IMR-90 (cell line): ENCODE results near the gene TXNDC11. TPM values are rescaled to one million over a fixed set of nuclear protein-coding genes. Genes with fewer than 3 reads are reported as not detected.

Experiments
- ATAC-seq: fragments of 200-7000 bp; cut with Tn5 transposase; 2 replicates; pipeline ENCODE4 v1.9.1; 2020; ENCODE audit warnings: low read depth, mild to moderate bottlenecking, moderate library complexity
- BruUV-seq: library from RNA; stranded (reverse); fragments of 400-500 nt; replicated peaks from 2 replicates; lab custom pipeline; 2021; lab: Mats Ljungman, UMichigan
- CTCF ChIA-PET: fragments of 300-600 bp; formaldehyde crosslinking; extraction: SDS; loops from one replicate; lab custom pipeline; 2021; ENCODE audit warnings: antibody characterized with exemption; lab: Yijun Ruan, JAX
- POLR2A ChIA-PET: fragments of 300-600 bp; sonication (Branson Sonifier 250); formaldehyde crosslinking; loops from one replicate; lab custom pipeline; 2022; ENCODE audit warnings: antibody characterized with exemption; ENCODE audit not compliant: unreplicated experiment; lab: Charles Lee
- DNase-seq: peaks from one replicate; pipeline ENCODE4 v3.0.0; 2013
- H2AFZ ChIP-seq: replicated peaks from 2 replicates; pipeline ENCODE3; 2013; ENCODE audit warnings: low read length, mild to moderate bottlenecking; ENCODE audit not compliant: poor library complexity
- H2AK5ac ChIP-seq: 2 replicates; pipeline ENCODE4 v1.6.1; 2013; ENCODE audit warnings: low read depth, low read length, inconsistent platforms
- H2AK9ac ChIP-seq: replicated peaks from 2 replicates; pipeline ENCODE3; 2013; ENCODE audit warnings: mild to moderate bottlenecking, low read depth, low read length, moderate library complexity; ENCODE audit not compliant: poor library complexity
- H2BK120ac ChIP-seq: 2 replicates; pipeline ENCODE4 v1.6.1; 2013; ENCODE audit warnings: low read depth, low read length, inconsistent platforms
- H2BK15ac ChIP-seq: 3 replicates; pipeline ENCODE4 v1.6.1; 2013; ENCODE audit warnings: low read depth, low read length, inconsistent platforms
- H2BK20ac ChIP-seq: 2 replicates; pipeline ENCODE4 v1.6.1; 2013; ENCODE audit warnings: low read depth, mild to moderate bottlenecking, inconsistent platforms, low read length, moderate library complexity
- H2BK5ac ChIP-seq: 2 replicates; pipeline ENCODE4 v1.6.1; 2013; ENCODE audit warnings: mild to moderate bottlenecking, low read depth, low read length, inconsistent platforms; ENCODE audit not compliant: poor library complexity, severe bottlenecking
- H3K14ac ChIP-seq: replicated peaks from 2 replicates; pipeline ENCODE4 v1.6.1; 2013; ENCODE audit warnings: low read depth, low read length, inconsistent platforms
- H3K18ac ChIP-seq: 2 replicates; pipeline ENCODE4 v1.6.1; 2013; ENCODE audit warnings: low read depth, low read length, control low read depth
- H3K23ac ChIP-seq: 2 replicates; pipeline ENCODE4 v1.6.1; 2013; ENCODE audit warnings: low read depth, low read length, inconsistent platforms
- H3K27ac ChIP-seq: 2 replicates; pipeline ENCODE4 v1.5.1; 2013; ENCODE audit warnings: mild to moderate bottlenecking, control low read depth, low read length; ENCODE audit not compliant: insufficient read depth
- H3K27me3 ChIP-seq: 2 replicates; pipeline ENCODE4 v1.6.1; 2013; ENCODE audit warnings: low read length; ENCODE audit not compliant: control insufficient read depth, insufficient read depth
- H3K36me3 ChIP-seq: 2 replicates; pipeline ENCODE4 v1.6.1; 2013; ENCODE audit warnings: low read length, mixed read lengths; ENCODE audit not compliant: control insufficient read depth, insufficient read depth
- H3K4ac ChIP-seq: 2 replicates; pipeline ENCODE4 v1.6.1; 2013; ENCODE audit warnings: low read depth, low read length, inconsistent platforms
- H3K4me1 ChIP-seq: 2 replicates; pipeline ENCODE4 v1.6.1; 2013; ENCODE audit warnings: low read length, mixed read lengths; ENCODE audit not compliant: control insufficient read depth, insufficient read depth
- H3K4me2 ChIP-seq: 2 replicates; pipeline ENCODE4 v1.6.1; 2013; ENCODE audit warnings: low read depth, mild to moderate bottlenecking, control low read depth, low read length, moderate library complexity
- H3K4me3 ChIP-seq: 2 replicates; pipeline ENCODE4 v1.5.1; 2013; ENCODE audit warnings: low read depth, mild to moderate bottlenecking, control low read depth, low read length, moderate library complexity; ENCODE audit not compliant: insufficient read depth
- H3K56ac ChIP-seq: 2 replicates; pipeline ENCODE4 v1.6.1; 2013; ENCODE audit warnings: low read length, inconsistent platforms; ENCODE audit not compliant: insufficient read depth; ENCODE audit errors: extremely low read depth
- H3K79me1 ChIP-seq, 2 experiments: 2 replicates each; pipeline ENCODE4 v1.6.1; 2013; ENCODE audit warnings: low read length in 2 of 2, inconsistent platforms in 1 of 2, low read depth in 1 of 2
- H3K9ac ChIP-seq: 2 replicates; pipeline ENCODE4 v1.6.1; 2013; ENCODE audit warnings: low read depth, low read length, control low read depth
- H3K9me1 ChIP-seq: 2 replicates; pipeline ENCODE4 v1.6.1; 2013; ENCODE audit warnings: low read length, inconsistent platforms; ENCODE audit not compliant: insufficient read depth
- H3K9me3 ChIP-seq: 2 replicates; pipeline ENCODE4 v1.6.1; 2013; ENCODE audit warnings: low read length; ENCODE audit not compliant: control insufficient read depth, insufficient read depth
- H4K20me1 ChIP-seq: 2 replicates; pipeline ENCODE4 v1.6.1; 2013; ENCODE audit warnings: low read length, inconsistent platforms; ENCODE audit not compliant: insufficient read depth
- H4K5ac ChIP-seq: 2 replicates; pipeline ENCODE4 v1.6.1; 2013; ENCODE audit warnings: mild to moderate bottlenecking, low read depth, low read length, control low read depth
- H4K8ac ChIP-seq, 2 experiments: 2 replicates each; pipeline ENCODE4 v1.6.1; 2013; ENCODE audit warnings: low read depth in 2 of 2, low read length in 2 of 2, control low read depth in 1 of 2, inconsistent platforms in 1 of 2
- H4K91ac ChIP-seq: 2 replicates; pipeline ENCODE4 v1.6.1; 2013; ENCODE audit warnings: low read depth, low read length, inconsistent platforms; ENCODE audit not compliant: insufficient read depth
- CEBPB ChIP-seq: IDR thresholded peaks from 2 replicates; pipeline ENCODE4 v1.6.1; 2012; ENCODE audit warnings: low read depth, low read length, improper control_type of control experiment
- FOS ChIP-seq: fragments of 150-350 bp; IDR thresholded peaks from 2 replicates; pipeline ENCODE4 v1.6.1; 2016; ENCODE audit warnings: low read depth, low read length
- MAFK ChIP-seq: IDR thresholded peaks from 2 replicates; pipeline ENCODE4 v1.6.1; 2012; ENCODE audit warnings: low read depth, low read length, improper control_type of control experiment
- MAZ ChIP-seq: IDR thresholded peaks from 2 replicates; pipeline ENCODE4 v1.6.1; 2012; ENCODE audit warnings: low read depth, mild to moderate bottlenecking, low read length, improper control_type of control experiment, moderate library complexity, borderline replicate concordance
- MXI1 ChIP-seq: IDR thresholded peaks from 2 replicates; pipeline ENCODE4 v1.6.1; 2012; ENCODE audit warnings: low read depth, mild to moderate bottlenecking, low read length, moderate library complexity, borderline replicate concordance
- NFE2L2 ChIP-seq: fragments of 150-350 bp; IDR thresholded peaks from 2 replicates; pipeline ENCODE4 v1.6.1; 2016; ENCODE audit warnings: low read depth, mild to moderate bottlenecking, low read length
- RAD21 ChIP-seq: IDR thresholded peaks from 2 replicates; pipeline ENCODE4 v1.6.1; 2012; ENCODE audit warnings: low read length, improper control_type of control experiment
- RFX5 ChIP-seq: IDR thresholded peaks from 2 replicates; pipeline ENCODE4 v1.8.0; 2012; ENCODE audit warnings: low read depth, mild to moderate bottlenecking, low read length, moderate library complexity
- SMC3 ChIP-seq: fragments of 150-350 bp; IDR thresholded peaks from 2 replicates; pipeline ENCODE4 v1.6.1; 2016; ENCODE audit warnings: low read depth, mild to moderate bottlenecking, antibody characterized with exemption, low read length, moderate library complexity
- USF2 ChIP-seq: fragments of 150-350 bp; IDR thresholded peaks from 2 replicates; pipeline ENCODE4 v1.6.1; 2017; ENCODE audit warnings: mild to moderate bottlenecking, antibody characterized with exemption, low read length, low read depth
- WGBS, 2 experiments: methylation state at CpG; one replicate each; pipeline versions ENCODE4 v1.1.5 to v1.1.7; 2013; ENCODE audit warnings: missing lambda C conversion rate in 2 of 2; ENCODE audit not compliant: insufficient read length in 1 of 2; ENCODE audit errors: extremely low coverage in 2 of 2; 5-methylcytosine and 5-hydroxymethylcytosine counted together
- dilution Hi-C: fragments of 300-500 bp; cut with HindIII; formaldehyde crosslinking; loops from one replicate; pipeline ENCODE4 v1.14.3; 2018; ENCODE audit warnings: low sequenced_read_pairs; ENCODE audit not compliant: unreplicated experiment
- in situ Hi-C: fragments of 300-500 bp; cut with MboI; formaldehyde crosslinking; loops from 3 replicates; pipeline ENCODE4 v1.14.3; 2019; ENCODE audit warnings: low sequenced_read_pairs, inconsistent platforms, mixed read lengths
- intact Hi-C: fragments of 100-400 bp; cut with micrococcal nuclease; formaldehyde crosslinking; loops from 2 replicates; pipeline ENCODE4 v1.10.0; 2022
- polyA plus RNA-seq, 3 experiments: library from polyadenylated mRNA; depleted of rRNA; stranded (reverse); fragments of >200 nt; gene quantifications; 2 replicates each; pipeline ENCODE4 v1.2.3, GENCODE V29; 2012; ENCODE audit warnings: low replicate concordance in 1 of 3
- total RNA-seq: library from RNA; depleted of rRNA; stranded (reverse); fragments of >200 nt; gene quantifications from 2 replicates; pipeline ENCODE4 v1.2.3, GENCODE V29; 2012

TXNDC11 gene
- total and polyA plus RNA-seq, 2 of the 4 experiments (the other 2 are of a cell fraction), result 25.3 to 42.9 TPM

- intact Hi-C loops (no loop called here), dilution Hi-C loops (no loop called here), in situ Hi-C loops (no loop called here)
- Histone ChIP-seq H2BK120ac (no peak overlapping the region), H2AK9ac (no peak overlapping the region), H3K9me1 (no peaks in the 10 kb centered on the region), H2BK20ac (no peak overlapping the region), H3K27ac (no peak overlapping the region), H3K27me3 (peaks cover 2% of the 10 kb centered on the region; the same call in 1 of the 2 replicates), H4K20me1 (no peaks in the 10 kb centered on the region), H4K91ac (no peak overlapping the region), H3K4me3 (no peak overlapping the region), H2AK5ac (no peak overlapping the region), H4K5ac (no peak overlapping the region), H3K36me3 (no peaks in the 10 kb centered on the region), H3K79me1 (no peaks in the 10 kb centered on the region), H3K4me1 (no peaks in the 10 kb centered on the region), H3K18ac (no peak overlapping the region), H4K8ac (no peak overlapping the region), H3K4ac (no peak overlapping the region), H3K4me2 (no peak overlapping the region), H2AFZ (no peak overlapping the region), H3K9me3 (no peaks in the 10 kb centered on the region), H3K14ac (no peak overlapping the region), H3K23ac (no peak overlapping the region), H2BK5ac (no peak overlapping the region), H3K9ac (no peak overlapping the region), H3K56ac (no peak overlapping the region), H2BK15ac (no peak overlapping the region)
- BruUV-seq, result no TSS peak
- POLR2A ChIA-PET, result no interaction called here
- DNase-seq, result no peak
- CTCF ChIA-PET, result no interaction called here
- 69% methylated on average over 5 of the region's 18 CpGs; no CpG with 5 or more reads in 1 of the 2 experiments for WGBS, 2 experiments
- TF ChIP-seq MXI1, result no peak
- TF ChIP-seq SMC3, result no peak
- no peak for TF ChIP-seq FOS
- TF ChIP-seq RAD21, result no peak
- TF ChIP-seq NFE2L2, result no peak
- no peak for TF ChIP-seq CEBPB
- TF ChIP-seq RFX5, result no peak
- no peak for TF ChIP-seq USF2
- no peak for TF ChIP-seq MAFK
- TF ChIP-seq MAZ, result no peak
- ATAC-seq, result no peak
These were observed 91.7 kb downstream of the TXNDC11 start for GRCh38 chr16:11650641-11651591.
